Activated CD8-positive, alpha-beta T cell treated with anti-CD3 and anti-CD28 coated beads, Interleukin-2, amount 10 ng/mL, durations not matched to agents 7 days and 5 days (primary cell): Measurements from ENCODE around the gene GPAT2. TPM values are rescaled to one million over a fixed set of nuclear protein-coding genes. Genes with fewer than 3 reads are reported as not detected.
"Not testable (repeated sequence)": the region's sequence is repeated elsewhere in the genome, so short reads cannot be mapped to it uniquely, and the experiment has no call there.

Source experiments
- ATAC-seq: fragments of 150-1000 bp; cut with Tn5 transposase; one replicate; pipeline ENCODE4 v1.10.0; 2021; ENCODE audit warnings: moderate library complexity
- CTCF ChIA-PET: fragments of 350-600 bp; sonication (Branson Sonifier 250); formaldehyde crosslinking; loops from one replicate; lab custom pipeline; 2021; ENCODE audit warnings: antibody characterized with exemption; lab: Charles Lee
- POLR2A ChIA-PET: fragments of 350-600 bp; sonication (Branson Sonifier 250); formaldehyde crosslinking; loops from one replicate; lab custom pipeline; 2021; ENCODE audit warnings: antibody characterized with exemption; lab: Charles Lee
- DNase-seq: peaks from one replicate; pipeline ENCODE4 v3.0.0-alpha.2; 2020
- H3K27ac Mint-ChIP-seq: one replicate; pipeline ENCODE4 v1.8.0; 2021; ENCODE audit warnings: mild to moderate bottlenecking, mixed read lengths
- H3K27me3 Mint-ChIP-seq: one replicate; pipeline ENCODE4 v1.8.0; 2021; ENCODE audit warnings: low read depth, mixed read lengths
- H3K36me3 Mint-ChIP-seq: one replicate; pipeline ENCODE4 v1.8.0; 2021; ENCODE audit warnings: low read depth, mixed read lengths
- H3K4me1 Mint-ChIP-seq: one replicate; pipeline ENCODE4 v1.8.0; 2021; ENCODE audit warnings: low read depth, mixed read lengths
- H3K4me3 Mint-ChIP-seq: one replicate; pipeline ENCODE4 v1.8.0; 2021; ENCODE audit warnings: mild to moderate bottlenecking, mixed read lengths
- H3K9me3 Mint-ChIP-seq: one replicate; pipeline ENCODE4 v1.8.0; 2022; ENCODE audit warnings: mixed read lengths; ENCODE audit not compliant: insufficient read depth
- total RNA-seq, 2 experiments: library from RNA; stranded (reverse); gene quantifications; one replicate each; pipeline ENCODE4 v1.2.3, GENCODE V29; 2021

The GPAT2 gene
- total RNA-seq, 2 experiments from 2014 or later: 4.3 to 4.5 TPM

- H3K27me3 Mint-ChIP-seq, H3K4me1 Mint-ChIP-seq, H3K27ac Mint-ChIP-seq, H3K4me3 Mint-ChIP-seq, POLR2A ChIA-PET, ATAC-seq, H3K9me3 Mint-ChIP-seq, DNase-seq, H3K36me3 Mint-ChIP-seq: not testable (repeated sequence)
- CTCF ChIA-PET: interaction anchor here (1.0 kb wide), 1 partner anchor 101 kb away, joined by 3 read pairs; no protein-coding TSS in a partner anchor
Measured at GRCh38 chr2:96016321-96016720, 18.4 kb downstream of the GPAT2 start.

- CTCF ChIA-PET: interaction anchor here (0.9 to 1.1 kb wide), 2 partner anchors 20 to 105 kb away, joined by 3 read pairs; no protein-coding TSS in a partner anchor
- H3K27ac Mint-ChIP-seq, H3K4me3 Mint-ChIP-seq, H3K9me3 Mint-ChIP-seq, H3K27me3 Mint-ChIP-seq, DNase-seq, H3K36me3 Mint-ChIP-seq, ATAC-seq, POLR2A ChIA-PET: not testable (repeated sequence)
- H3K4me1 Mint-ChIP-seq: peaks cover 14% of the 10 kb centered on the region
Measured at GRCh38 chr2:96012792-96013264, 21.9 kb downstream of the GPAT2 start.

GRCh38 chr2:96012086-96012791 lies 22.5 kb downstream of the GPAT2 start:
- H3K27me3 Mint-ChIP-seq: peaks cover 10% of the 10 kb centered on the region
- H3K27ac Mint-ChIP-seq, DNase-seq, H3K4me3 Mint-ChIP-seq, H3K36me3 Mint-ChIP-seq, POLR2A ChIA-PET, H3K9me3 Mint-ChIP-seq, ATAC-seq: not testable (repeated sequence)
- peaks cover 14% of the 10 kb centered on the region for H3K4me1 Mint-ChIP-seq
- CTCF ChIA-PET: interaction anchor here (0.9 to 1.1 kb wide), 3 partner anchors 20 to 105 kb away, joined by 3 read pairs; partner anchors contain the start of gene ADRA2B

GRCh38 chr2:96011129-96011455 lies 23.6 kb downstream of the GPAT2 start:
- CTCF ChIA-PET: interaction anchor here (1.0 kb wide), 1 partner anchor 132 kb away, joined by 4 read pairs; no protein-coding TSS in a partner anchor
- DNase-seq: peak; percentile 45
- Mint-ChIP-seq H3K4me1 (peaks cover 14% of the 10 kb centered on the region), H3K27me3 (peaks cover 19% of the 10 kb centered on the region), H3K4me3 (peak overlapping the region; percentile 63)
- H3K9me3 Mint-ChIP-seq, POLR2A ChIA-PET, H3K36me3 Mint-ChIP-seq, H3K27ac Mint-ChIP-seq: not testable (repeated sequence)
- peak; percentile 11 for ATAC-seq

GRCh38 chr2:96010320-96011128 lies 24.2 kb downstream of the GPAT2 start:
- Mint-ChIP-seq H3K4me1 (peaks cover 14% of the 10 kb centered on the region), H3K27me3 (peaks cover 25% of the 10 kb centered on the region), H3K4me3 (peak overlapping the region; percentile 73), H3K27ac (peak overlapping the region; percentile 56)
- CTCF ChIA-PET: interaction anchor here (0.7 to 1.5 kb wide), 3 partner anchors 18 to 164 kb away, joined by 3 to 6 read pairs (median 4); no protein-coding TSS in a partner anchor
- peak; percentile 100 for ATAC-seq
- H3K36me3 Mint-ChIP-seq, H3K9me3 Mint-ChIP-seq, POLR2A ChIA-PET: not testable (repeated sequence)
- peak; percentile 97 for DNase-seq

GRCh38 chr2:96009833-96010232 lies 24.9 kb downstream of the GPAT2 start:
- peaks cover 27% of the 10 kb centered on the region for H3K27me3 Mint-ChIP-seq
- POLR2A ChIA-PET, H3K9me3 Mint-ChIP-seq, H3K36me3 Mint-ChIP-seq, ATAC-seq, DNase-seq: not testable (repeated sequence)
- H3K4me3 Mint-ChIP-seq: peak overlapping the region; percentile 73
- CTCF ChIA-PET: interaction anchor here (0.7 to 2.0 kb wide), 3 partner anchors 13 to 164 kb away, joined by 3 to 6 read pairs (median 5); no protein-coding TSS in a partner anchor
- peak overlapping the region; percentile 56 for H3K27ac Mint-ChIP-seq
- H3K4me1 Mint-ChIP-seq: peaks cover 14% of the 10 kb centered on the region

GRCh38 chr2:96008051-96008450 lies 26.7 kb downstream of the GPAT2 start:
- H3K4me3 Mint-ChIP-seq, H3K9me3 Mint-ChIP-seq: not testable (repeated sequence)
- peaks cover 35% of the 10 kb centered on the region for H3K27me3 Mint-ChIP-seq

GRCh38 chr2:96006248-96006647 lies 28.5 kb downstream of the GPAT2 start:
- ATAC-seq, H3K4me3 Mint-ChIP-seq, H3K9me3 Mint-ChIP-seq, H3K27ac Mint-ChIP-seq, POLR2A ChIA-PET, DNase-seq, H3K36me3 Mint-ChIP-seq: not testable (repeated sequence)
- H3K4me1 Mint-ChIP-seq: peaks cover 11% of the 10 kb centered on the region
- CTCF ChIA-PET: interaction anchor here (0.8 to 2.3 kb wide), 2 partner anchors 14 to 111 kb away, joined by 3 to 8 read pairs; no protein-coding TSS in a partner anchor
- peaks cover 42% of the 10 kb centered on the region for H3K27me3 Mint-ChIP-seq

More at GRCh38 chr2:96008051-96008450, 26.7 kb downstream of the GPAT2 start:
- CTCF ChIA-PET: interaction anchor here (1.0 to 2.0 kb wide), 3 partner anchors 15 to 108 kb away, joined by 3 to 5 read pairs (median 3); partner anchors contain the start of gene ADRA2B
- POLR2A ChIA-PET, H3K36me3 Mint-ChIP-seq, H3K27ac Mint-ChIP-seq, ATAC-seq, DNase-seq: not testable (repeated sequence)
- H3K4me1 Mint-ChIP-seq: peaks cover 14% of the 10 kb centered on the region

GRCh38 chr2:95992520-95993272 lies 42.0 kb downstream of the GPAT2 start:
- CTCF ChIA-PET: interaction anchor here (0.6 to 2.4 kb wide), 37 partner anchors 9 to 518 kb away, joined by 3 to 26 read pairs (median 6); partner anchors contain the start of genes ADRA2B, CIAO1, DUSP2 and STARD7
- ATAC-seq: peak; percentile 68

GRCh38 chr2:95992102-95992501 lies 42.6 kb downstream of the GPAT2 start:
- ChIA-PET CTCF (interaction anchor here (0.6 to 2.4 kb wide), 37 partner anchors 9 to 518 kb away, joined by 3 to 26 read pairs (median 6); partner anchors contain the start of genes ADRA2B, CIAO1, DUSP2 and STARD7), POLR2A (interaction anchor here (1.3 to 1.9 kb wide), 2 partner anchors 125 to 154 kb away, joined by 5 to 9 read pairs; no protein-coding TSS in a partner anchor)
- ATAC-seq (peak; percentile 45), DNase-seq (peak; percentile 40)
- Mint-ChIP-seq H3K27me3 (peaks cover 23% of the 10 kb centered on the region), H3K4me3 (peak overlapping the region; percentile 75), H3K27ac (peak overlapping the region; percentile 81)
- not testable (repeated sequence) for H3K36me3 Mint-ChIP-seq, H3K9me3 Mint-ChIP-seq, H3K4me1 Mint-ChIP-seq

More at GRCh38 chr2:95992520-95993272, 42.0 kb downstream of the GPAT2 start:
- peak overlapping the region; percentile 89 for H3K27ac Mint-ChIP-seq
- peak overlapping the region; percentile 77 for H3K4me3 Mint-ChIP-seq
- POLR2A ChIA-PET: interaction anchor here (1.3 to 1.9 kb wide), 2 partner anchors 125 to 154 kb away, joined by 5 to 9 read pairs; no protein-coding TSS in a partner anchor
- not testable (repeated sequence) for H3K9me3 Mint-ChIP-seq, H3K4me1 Mint-ChIP-seq, H3K36me3 Mint-ChIP-seq
- peaks cover 25% of the 10 kb centered on the region for H3K27me3 Mint-ChIP-seq
- peak; percentile 74 for DNase-seq
